Liver (tissue), 9 donors: Measurements from ENCODE around the gene ITM2C. TPM values are rescaled to one million over a fixed set of nuclear protein-coding genes. Genes with fewer than 3 reads are reported as not detected.

ENCODE experiments used
- DNase-seq: peaks from one replicate; pipeline ENCODE4 v3.0.0-alpha.2; 2017; ENCODE audit warnings: low spot score
- H3K27ac ChIP-seq, 2 donors: one replicate each; pipeline ENCODE4 v1.7.0; 2013; ENCODE audit warnings: inconsistent platforms in 2 of 2, low read length in 2 of 2, control low read depth in 1 of 2, low read depth in 1 of 2, mild to moderate bottlenecking in 1 of 2
- H3K27me3 ChIP-seq, 4 donors: one replicate each; pipeline versions ENCODE4 v1.6.1 to v1.7.0; 2013; ENCODE audit warnings: low read length in 3 of 4, inconsistent platforms in 1 of 4, mild to moderate bottlenecking in 1 of 4, moderate library complexity in 1 of 4; ENCODE audit not compliant: control insufficient read depth in 4 of 4, insufficient read depth in 4 of 4
- H3K36me3 ChIP-seq, 4 donors: one replicate each; pipeline versions ENCODE4 v1.6.1 to v1.7.0; 2013; ENCODE audit warnings: low read length in 3 of 4, mild to moderate bottlenecking in 3 of 4, low read depth in 1 of 4, moderate library complexity in 1 of 4; ENCODE audit not compliant: control insufficient read depth in 4 of 4, insufficient read depth in 3 of 4
- H3K4me1 ChIP-seq, 4 donors: one replicate each; pipeline versions ENCODE4 v1.6.1 to v1.7.0; 2013; ENCODE audit warnings: low read length in 3 of 4, mild to moderate bottlenecking in 3 of 4, moderate library complexity in 1 of 4; ENCODE audit not compliant: control insufficient read depth in 4 of 4, insufficient read depth in 4 of 4
- H3K4me3 ChIP-seq, 3 donors: one replicate each; pipeline versions ENCODE4 v1.6.1 to v1.7.0; 2013; ENCODE audit warnings: low read length in 3 of 3, control low read depth in 1 of 3, low read depth in 1 of 3, mild to moderate bottlenecking in 1 of 3
- H3K9ac ChIP-seq, 2 donors: one replicate each; pipeline ENCODE4 v1.7.0; 2013; ENCODE audit warnings: low read length in 2 of 2, mild to moderate bottlenecking in 2 of 2, moderate library complexity in 2 of 2, control low read depth in 1 of 2, low read depth in 1 of 2
- H3K9me3 ChIP-seq, 4 donors: one replicate each; pipeline versions ENCODE4 v1.6.1 to v1.7.0; 2013; ENCODE audit warnings: low read length in 3 of 4; ENCODE audit not compliant: control insufficient read depth in 4 of 4
- ATF3 ChIP-seq: IDR thresholded peaks from 2 replicates; pipeline ENCODE4 v1.6.1; 2016; ENCODE audit warnings: antibody characterized with exemption
- CTCF ChIP-seq: fragments of 150-350 bp; IDR thresholded peaks from 2 replicates; pipeline ENCODE4 v1.5.1; 2017; ENCODE audit warnings: improper control_type of control experiment, low read depth, low read length; ENCODE audit not compliant: missing input control
- EGR1 ChIP-seq, 2 donors: IDR thresholded peaks; 2 replicates each; pipeline ENCODE4 v1.6.1; 2016 to 2018; ENCODE audit warnings: antibody characterized with exemption in 2 of 2, low read depth in 2 of 2
- FOXA1 ChIP-seq: IDR thresholded peaks from 2 replicates; pipeline ENCODE4 v1.6.1; 2016; ENCODE audit warnings: antibody characterized with exemption
- FOXA2 ChIP-seq: IDR thresholded peaks from 2 replicates; pipeline ENCODE4 v1.6.1; 2016; ENCODE audit warnings: antibody characterized with exemption
- HNF4G ChIP-seq: IDR thresholded peaks from 2 replicates; pipeline ENCODE4 v1.6.1; 2016; ENCODE audit warnings: antibody characterized with exemption
- MAX ChIP-seq: IDR thresholded peaks from 2 replicates; pipeline ENCODE4 v1.6.1; 2016; ENCODE audit warnings: antibody characterized with exemption
- NR2F2 ChIP-seq: IDR thresholded peaks from 2 replicates; pipeline ENCODE4 v1.6.1; 2016; ENCODE audit warnings: antibody characterized with exemption
- RAD21 ChIP-seq, 2 donors: IDR thresholded peaks; 2 replicates each; pipeline ENCODE4 v1.6.1; 2016; ENCODE audit warnings: antibody characterized with exemption in 2 of 2, mild to moderate bottlenecking in 2 of 2
- REST ChIP-seq: IDR thresholded peaks from 2 replicates; pipeline ENCODE4 v1.6.1; 2016; ENCODE audit warnings: antibody characterized with exemption, mild to moderate bottlenecking
- RXRA ChIP-seq, 2 donors: IDR thresholded peaks; 2 replicates each; pipeline ENCODE4 v1.6.1; 2017 to 2018; ENCODE audit warnings: antibody characterized with exemption in 2 of 2, mild to moderate bottlenecking in 1 of 2
- SP1 ChIP-seq: IDR thresholded peaks from 2 replicates; pipeline ENCODE4 v1.6.1; 2018; ENCODE audit warnings: antibody characterized with exemption, mild to moderate bottlenecking
- TAF1 ChIP-seq: conservative IDR thresholded peaks from 2 replicates; pipeline ENCODE4 v1.6.1; 2016; ENCODE audit warnings: antibody characterized with exemption, mild to moderate bottlenecking
- YY1 ChIP-seq: IDR thresholded peaks from 2 replicates; pipeline ENCODE4 v1.6.1; 2016; ENCODE audit warnings: antibody characterized with exemption, mild to moderate bottlenecking
- WGBS: extraction: QIAGEN DNeasy Blood & Tissue Kit; methylation state at CpG from one replicate; pipeline ENCODE4 v1.1.7; 2013; 5-methylcytosine and 5-hydroxymethylcytosine counted together
- polyA plus RNA-seq, 2 donors: library from polyadenylated mRNA; stranded (reverse) in 1 of 2; unstranded in 1 of 2; fragments of 200-250 nt in 1 of 2; fragments of >200 nt in 1 of 2; fragmentation: Nextera tagmentation in 1 of 2; extraction: Ambion mirVana in 1 of 2; gene quantifications; one replicate each; pipeline versions ENCODE4 v1.2.1 to v1.2.3, GENCODE V29; 2013 to 2015
- total RNA-seq, 2 donors: library from RNA; depleted of rRNA; stranded (reverse); fragments of >200 nt; gene quantifications; one replicate each; pipeline ENCODE4 v1.2.3, GENCODE V29; 2014
- TF ChIP-seq, protein P1 (sequence below): IDR thresholded peaks from 2 replicates; pipeline ENCODE4 v1.6.1; 2016; ENCODE audit warnings: antibody characterized with exemption
- donor health status: healthy.
- donor health status: healthy.
- donor health status: healthy.
- donor health status: healthy.
- donor health status: healthy.

The ITM2C gene
- total and polyA plus RNA-seq, 4 donors = 13.6 to 45.2 (median 27.6) TPM

DNA sequence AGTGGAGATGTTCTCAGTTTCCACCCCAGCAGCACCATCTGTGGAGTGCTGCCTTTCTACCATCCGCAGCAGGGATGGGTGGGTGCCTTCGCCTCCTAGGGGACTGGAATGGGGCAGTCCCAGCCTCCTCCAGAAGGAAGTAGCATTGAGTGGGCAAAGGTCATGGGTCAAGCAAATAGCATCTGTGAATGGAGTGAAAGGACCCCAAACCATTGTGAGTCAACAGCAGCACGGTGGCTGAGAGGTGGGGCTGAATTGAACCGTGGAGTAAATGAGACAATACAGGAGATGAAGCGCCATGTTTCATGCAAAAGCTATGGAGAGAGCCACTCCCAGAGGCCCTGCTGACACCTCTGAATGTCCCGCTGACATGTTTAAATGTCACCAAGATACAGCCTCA, 50.6 kb downstream of the ITM2C start:
- no peak for TF ChIP-seq NR2F2
- no peak for TF ChIP-seq MAX
- TF ChIP-seq HNF4G = no peak
- no peak for TF ChIP-seq CTCF
- no peak for TF ChIP-seq REST
- TF ChIP-seq ATF3 = no peak
- no peak for TF ChIP-seq RAD21 (IDR thresholded peaks at IDR 0.05)
- TF ChIP-seq TAF1 = no peak
- no peak for TF ChIP-seq EGR1 (IDR thresholded peaks at IDR 0.05; ENCODE audit: low read depth in 2 of 2)
- no peak for TF ChIP-seq SP1
- TF ChIP-seq, protein P1, sequence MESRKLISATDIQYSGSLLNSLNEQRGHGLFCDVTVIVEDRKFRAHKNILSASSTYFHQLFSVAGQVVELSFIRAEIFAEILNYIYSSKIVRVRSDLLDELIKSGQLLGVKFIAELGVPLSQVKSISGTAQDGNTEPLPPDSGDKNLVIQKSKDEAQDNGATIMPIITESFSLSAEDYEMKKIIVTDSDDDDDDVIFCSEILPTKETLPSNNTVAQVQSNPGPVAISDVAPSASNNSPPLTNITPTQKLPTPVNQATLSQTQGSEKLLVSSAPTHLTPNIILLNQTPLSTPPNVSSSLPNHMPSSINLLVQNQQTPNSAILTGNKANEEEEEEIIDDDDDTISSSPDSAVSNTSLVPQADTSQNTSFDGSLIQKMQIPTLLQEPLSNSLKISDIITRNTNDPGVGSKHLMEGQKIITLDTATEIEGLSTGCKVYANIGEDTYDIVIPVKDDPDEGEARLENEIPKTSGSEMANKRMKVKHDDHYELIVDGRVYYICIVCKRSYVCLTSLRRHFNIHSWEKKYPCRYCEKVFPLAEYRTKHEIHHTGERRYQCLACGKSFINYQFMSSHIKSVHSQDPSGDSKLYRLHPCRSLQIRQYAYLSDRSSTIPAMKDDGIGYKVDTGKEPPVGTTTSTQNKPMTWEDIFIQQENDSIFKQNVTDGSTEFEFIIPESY = no peak
- TF ChIP-seq RXRA (IDR thresholded peaks at IDR 0.05) = no peak
- TF ChIP-seq YY1 = no peak
- no peak for TF ChIP-seq FOXA1
- Histone ChIP-seq H3K9ac (no peak overlapping the region), H3K36me3 (no peaks in the 10 kb centered on the region), H3K9me3 (no peaks in the 10 kb centered on the region), H3K4me1 (no peaks in the 10 kb centered on the region), H3K27ac (no peak overlapping the region), H3K27me3 (no peaks in the 10 kb centered on the region), H3K4me3 (no peak overlapping the region)
- no peak for DNase-seq
- 69% methylated on average over 6 of the region's 6 CpGs for WGBS

- no peak for DNase-seq
Observed at GRCh38 chr2:230916218-230916617, 51.5 kb downstream of the ITM2C start.

More at GRCh38 chr2:230916218-230916617, 51.5 kb downstream of the ITM2C start:
- H3K27me3 ChIP-seq = no peaks in the 10 kb centered on the region
- H3K4me1 ChIP-seq = no peaks in the 10 kb centered on the region
- H3K27ac ChIP-seq = no peak overlapping the region
- 90% methylated on average over 7 of the region's 7 CpGs for WGBS
- H3K4me3 ChIP-seq = no peak overlapping the region
- no peaks in the 10 kb centered on the region for H3K9me3 ChIP-seq
- TF ChIP-seq NR2F2 (no peak), FOXA2 (no peak), MAX (no peak), HNF4G (no peak), EGR1 (IDR thresholded peaks at IDR 0.05; ENCODE audit: low read depth in 2 of 2) (no peak), REST (no peak)
- TF ChIP-seq, protein P1 = no peak
- H3K36me3 ChIP-seq = no peaks in the 10 kb centered on the region
- no peak overlapping the region for H3K9ac ChIP-seq
